Measurements from ENCODE around the gene TMA16. TPM values are rescaled to one million over a fixed set of nuclear protein-coding genes. Genes with fewer than 3 reads are reported as not detected.

TMA16 gene
- total RNA-seq, 1 donor from 2014 or later, result 15.9 TPM

DNA sequence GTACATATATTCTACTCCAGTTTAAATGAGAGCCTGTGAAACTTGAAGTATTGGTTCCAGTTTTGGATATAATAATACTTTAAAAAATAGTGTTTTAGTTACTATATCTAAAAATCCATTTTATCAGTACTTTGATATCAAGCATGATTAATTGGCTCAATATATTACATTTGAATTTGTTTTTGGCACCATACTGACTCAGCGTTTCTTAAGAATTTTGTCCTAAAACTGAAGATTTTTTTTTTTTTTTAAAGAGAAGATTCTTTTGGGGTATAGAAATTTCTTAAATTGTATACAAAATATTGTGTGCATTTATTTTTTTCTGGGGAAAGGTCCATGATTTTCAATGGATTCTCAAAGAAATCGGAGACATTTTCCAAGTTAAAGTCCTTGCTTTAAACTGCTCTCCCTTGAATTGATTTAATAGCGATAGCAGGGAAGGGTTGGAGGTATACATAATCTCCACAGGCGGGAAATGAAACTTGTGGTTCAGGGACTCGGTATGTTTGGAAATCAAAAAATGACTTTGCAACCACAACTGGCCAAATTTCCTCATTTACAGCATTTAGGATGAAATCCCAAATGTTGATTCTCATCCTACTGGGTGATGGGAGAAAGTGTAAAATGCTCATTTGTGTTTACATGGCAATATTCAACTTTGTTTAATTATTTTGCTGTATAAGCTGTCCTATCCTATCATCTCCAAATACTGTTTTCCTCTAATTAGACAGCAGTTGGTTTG, 62.3 kb downstream of the TMA16 start:
- FAIRE-seq, result no peak

DNA sequence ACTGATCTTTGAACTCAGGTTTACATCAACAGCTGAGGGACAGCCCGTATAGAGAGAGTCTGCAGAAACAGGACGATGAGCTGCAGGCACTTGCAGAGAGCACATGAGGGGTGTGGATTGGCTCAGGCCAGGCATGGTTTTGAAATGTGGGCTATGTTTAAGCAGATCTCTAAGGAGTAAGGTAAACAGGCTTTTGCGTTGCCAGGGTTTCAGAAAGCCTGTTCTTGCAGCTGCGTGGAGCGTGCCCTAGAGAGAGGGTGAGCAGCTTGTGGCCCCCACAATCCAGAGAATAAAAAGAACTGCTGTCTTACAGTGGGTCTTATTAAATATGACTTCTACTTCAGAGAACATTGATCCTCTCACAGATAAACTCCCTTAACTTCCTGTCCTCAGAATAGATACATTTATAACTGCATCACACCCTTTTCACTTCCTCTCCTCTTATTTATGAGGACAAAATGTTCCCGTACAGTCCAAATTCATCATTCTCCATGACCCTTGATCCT, 64.1 kb downstream of the TMA16 start:
- FAIRE-seq (no peak), DNase-seq (ENCODE audit: low spot score in 2 of 2) (no peak)

More for the DNA sequence above, 62.3 kb downstream of the TMA16 start:
- DNase-seq (ENCODE audit: low spot score in 2 of 2), result no peak

DNA sequence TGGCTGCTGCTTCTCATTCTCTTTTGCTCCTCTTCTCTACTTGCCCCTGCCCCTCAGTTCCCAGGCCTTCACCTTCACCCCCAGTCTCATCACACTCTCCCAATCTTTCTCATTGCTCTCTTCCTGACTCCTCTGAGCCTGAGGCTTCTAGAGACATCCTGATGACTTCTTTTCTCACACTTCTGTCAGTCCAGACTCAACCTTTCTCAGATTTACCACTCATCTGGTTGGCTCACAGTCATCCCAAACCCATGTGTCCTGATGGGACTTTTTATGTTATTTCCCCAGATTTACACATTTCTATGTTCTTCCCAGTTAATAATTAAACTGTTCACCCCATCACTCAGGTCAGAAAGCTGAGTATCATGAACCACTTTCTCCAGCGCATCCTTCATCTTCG, 68.0 kb downstream of the TMA16 start:
- DNase-seq (ENCODE audit: low spot score in 2 of 2) (no peak), FAIRE-seq (no peak)

DNA sequence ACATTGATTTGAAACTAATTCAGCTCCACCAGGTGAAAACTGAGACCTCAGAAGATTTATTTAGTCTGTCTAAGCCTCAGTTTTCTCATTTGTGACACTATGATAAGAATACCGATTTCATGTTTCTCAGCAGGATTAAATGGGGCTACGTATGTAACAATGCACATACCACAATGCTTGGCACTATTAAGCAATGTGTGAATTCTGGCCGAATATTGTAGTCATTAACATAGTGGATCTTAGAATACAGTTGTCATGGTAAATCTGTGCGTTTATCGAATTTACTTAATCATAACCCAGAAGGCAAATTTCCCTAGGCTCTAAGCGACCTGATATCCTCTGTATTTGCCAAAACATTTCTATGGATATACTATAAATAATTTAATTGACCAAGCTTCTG, 69.1 kb downstream of the TMA16 start:
- no peak for FAIRE-seq
- DNase-seq (ENCODE audit: low spot score in 2 of 2), result no peak

DNA sequence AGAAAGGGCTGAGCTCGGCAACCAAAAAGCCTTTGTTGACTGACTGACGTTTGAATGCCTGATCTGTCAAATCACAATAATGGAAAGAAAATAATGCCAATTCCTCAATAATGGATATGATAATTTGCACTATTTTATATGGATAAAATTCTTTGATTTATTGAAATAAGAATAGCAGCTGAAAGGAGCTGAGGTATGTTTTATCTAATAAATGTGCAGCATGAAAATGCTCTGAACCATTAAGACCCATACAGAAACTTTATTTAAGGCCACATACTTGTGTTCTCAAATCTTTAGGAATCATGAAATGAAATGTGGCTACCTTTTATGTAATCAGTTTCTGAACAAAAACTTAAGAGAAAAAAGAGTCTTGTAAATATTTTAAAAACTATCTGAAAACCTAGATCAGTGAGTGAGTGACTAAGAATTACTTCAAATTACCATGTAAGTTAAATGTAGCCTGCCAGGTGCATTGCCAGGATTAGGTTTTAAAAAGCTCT, 69.8 kb downstream of the TMA16 start:
- no peak for FAIRE-seq

DNA sequence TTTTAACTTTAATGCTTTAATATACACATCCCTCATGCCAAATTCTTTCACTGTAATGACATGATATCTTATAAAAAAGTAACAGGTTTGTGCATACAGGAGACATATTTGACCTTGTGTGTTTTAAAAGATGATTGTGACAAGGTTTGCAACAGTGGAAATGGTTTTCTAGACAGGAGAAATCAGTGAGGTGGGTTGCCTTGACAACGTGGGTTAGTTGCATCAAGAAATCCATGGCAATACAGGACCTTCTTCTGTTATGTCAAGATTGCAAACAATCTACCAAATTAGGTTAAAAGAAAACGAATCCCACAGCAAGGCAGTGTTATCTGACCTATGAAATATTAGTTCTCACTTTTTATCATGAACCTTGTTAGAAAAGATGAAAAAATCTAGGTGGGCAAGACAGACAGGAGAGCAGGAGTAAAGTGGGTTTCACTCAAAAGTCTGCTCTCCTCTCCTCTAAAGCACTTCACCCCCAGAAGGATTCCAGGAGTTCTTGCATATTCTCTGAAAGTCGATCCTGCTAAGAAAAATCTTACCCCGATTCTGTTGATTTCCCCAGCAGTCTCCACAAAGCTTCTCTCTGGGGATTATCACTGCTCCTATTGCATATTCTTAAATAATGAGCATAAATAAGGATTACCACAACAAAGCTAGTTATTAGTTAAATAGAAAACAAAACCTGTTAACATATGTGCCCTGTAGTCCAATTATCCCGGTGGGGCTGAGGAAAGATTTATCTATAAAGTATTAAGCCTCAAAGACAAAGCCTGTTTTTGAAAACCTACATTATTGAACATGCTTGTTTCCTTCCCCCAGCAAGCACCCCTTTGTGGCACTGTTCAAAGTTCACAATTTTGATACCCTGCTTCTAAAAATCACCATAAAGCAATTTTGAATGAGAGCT, 71.0 kb downstream of the TMA16 start:
- FAIRE-seq, result no peak
- DNase-seq (ENCODE audit: low spot score in 2 of 2), result no peak

More for the DNA sequence above, 69.8 kb downstream of the TMA16 start:
- no peak for DNase-seq (ENCODE audit: low spot score in 2 of 2)

DNA sequence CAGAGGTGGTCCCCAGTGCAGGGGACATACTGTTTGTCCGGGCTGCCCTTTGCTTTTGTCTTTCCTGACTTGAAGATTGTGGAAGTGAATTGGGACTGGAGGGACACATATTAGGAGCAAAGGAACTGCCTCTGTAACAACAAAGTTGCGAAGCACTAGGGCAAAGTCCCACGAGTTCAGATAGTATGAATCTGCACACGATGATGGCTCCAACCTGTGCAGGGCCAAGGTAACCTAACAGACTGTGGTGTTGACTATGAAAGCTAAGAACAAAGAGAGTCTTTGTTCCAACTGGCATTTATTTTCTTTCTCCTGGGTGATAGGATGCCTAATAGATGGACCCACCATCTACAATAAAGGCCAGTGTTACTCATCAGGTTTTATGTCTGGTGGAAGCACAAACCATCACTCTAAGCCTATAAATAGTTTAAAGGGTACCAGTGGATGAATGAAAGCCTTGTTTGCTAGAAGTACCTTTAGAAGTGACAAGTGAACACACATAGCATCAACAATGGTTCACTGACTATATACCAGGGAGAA, 71.8 kb downstream of the TMA16 start:
- FAIRE-seq (no peak), DNase-seq (ENCODE audit: low spot score in 2 of 2) (no peak)

DNA sequence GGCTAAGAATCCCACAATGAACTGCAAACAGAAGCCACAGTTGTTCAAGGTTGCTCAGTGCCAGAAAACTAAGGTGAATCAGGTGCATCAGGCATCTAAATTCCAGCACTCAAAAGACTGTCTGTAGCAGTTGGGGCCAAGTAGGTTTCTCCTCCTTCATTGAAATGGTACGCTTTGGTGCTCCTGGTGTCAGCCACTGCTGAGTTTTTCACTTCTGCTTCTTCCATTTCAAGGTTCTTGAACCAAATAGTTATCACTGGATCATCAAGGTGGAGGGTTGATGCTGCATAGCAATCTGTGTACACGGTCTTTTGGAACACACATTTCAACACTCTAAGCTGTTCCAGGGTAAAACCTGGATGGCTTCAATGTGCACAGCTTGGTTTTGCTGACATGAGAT, 74.4 kb downstream of the TMA16 start:
- FAIRE-seq (no peak), DNase-seq (ENCODE audit: low spot score in 2 of 2) (no peak)

Other genes starting within 250 kb of the TMA16 start
- 179 TPM for gene NPY1R, start 162.1 kb upstream of the TMA16 start, total RNA-seq
- 39.5 TPM for gene NPY5R, start 150.8 kb upstream of the TMA16 start, total RNA-seq
- 0.82 TPM for gene TKTL2, start 20.9 kb upstream of the TMA16 start, total RNA-seq

All from frontal cortex (tissue), 4 donors.